Osteocyte (in vitro differentiated cells): Measurements from ENCODE around the gene MYL7. TPM values are rescaled to one million over a fixed set of nuclear protein-coding genes. Genes with fewer than 3 reads are reported as not detected.
A peak's percentile ranks its signal among the peaks of the same experiment; 100 is the strongest.

Source experiments
- DNase-seq: peaks from one replicate; pipeline ENCODE4 v3.0.0; 2021; ENCODE audit warnings: mixed read lengths; ENCODE audit not compliant: unreplicated experiment; ENCODE audit errors: extremely low spot score
- H3K27ac Mint-ChIP-seq: one replicate; pipeline ENCODE4 v1.8.0; 2021; ENCODE audit warnings: mild to moderate bottlenecking, mixed read lengths; ENCODE audit not compliant: unreplicated experiment
- H3K27me3 Mint-ChIP-seq: one replicate; pipeline ENCODE4 v1.8.0; 2021; ENCODE audit warnings: mixed read lengths; ENCODE audit not compliant: unreplicated experiment
- H3K36me3 Mint-ChIP-seq: one replicate; pipeline ENCODE4 v1.8.0; 2021; ENCODE audit warnings: mixed read lengths; ENCODE audit not compliant: unreplicated experiment
- H3K4me1 Mint-ChIP-seq: one replicate; pipeline ENCODE4 v1.8.0; 2021; ENCODE audit warnings: mixed read lengths; ENCODE audit not compliant: unreplicated experiment
- H3K4me3 Mint-ChIP-seq: one replicate; pipeline ENCODE4 v1.8.0; 2021; ENCODE audit warnings: mild to moderate bottlenecking, moderate library complexity, mixed read lengths; ENCODE audit not compliant: unreplicated experiment
- H3K9me3 Mint-ChIP-seq: one replicate; pipeline ENCODE4 v1.8.0; 2021; ENCODE audit warnings: mixed read lengths; ENCODE audit not compliant: unreplicated experiment
- total RNA-seq: library from RNA; stranded (reverse); gene quantifications from 2 replicates; pipeline ENCODE4 v1.2.1, GENCODE V29; 2021
- TF ChIP-seq, protein P1 (sequence below): fragments of 200-600 bp; sonication (generic); IDR thresholded peaks from 2 replicates; pipeline ENCODE4 v1.5.0; 2021; ENCODE audit warnings: antibody characterized with exemption, mild to moderate bottlenecking, moderate library complexity

The MYL7 gene
- total RNA-seq, 1 donor from 2014 or later, result not detected

GRCh38 chr7:44116789-44117666 is 24.1 kb downstream of the MYL7 start:
- Mint-ChIP-seq H3K27me3 (no peaks in the 10 kb centered on the region), H3K9me3 (no peaks in the 10 kb centered on the region), H3K36me3 (peaks cover 20% of the 10 kb centered on the region), H3K27ac (no peak overlapping the region), H3K4me1 (peaks cover 7% of the 10 kb centered on the region), H3K4me3 (no peak overlapping the region)
- TF ChIP-seq, protein P1, sequence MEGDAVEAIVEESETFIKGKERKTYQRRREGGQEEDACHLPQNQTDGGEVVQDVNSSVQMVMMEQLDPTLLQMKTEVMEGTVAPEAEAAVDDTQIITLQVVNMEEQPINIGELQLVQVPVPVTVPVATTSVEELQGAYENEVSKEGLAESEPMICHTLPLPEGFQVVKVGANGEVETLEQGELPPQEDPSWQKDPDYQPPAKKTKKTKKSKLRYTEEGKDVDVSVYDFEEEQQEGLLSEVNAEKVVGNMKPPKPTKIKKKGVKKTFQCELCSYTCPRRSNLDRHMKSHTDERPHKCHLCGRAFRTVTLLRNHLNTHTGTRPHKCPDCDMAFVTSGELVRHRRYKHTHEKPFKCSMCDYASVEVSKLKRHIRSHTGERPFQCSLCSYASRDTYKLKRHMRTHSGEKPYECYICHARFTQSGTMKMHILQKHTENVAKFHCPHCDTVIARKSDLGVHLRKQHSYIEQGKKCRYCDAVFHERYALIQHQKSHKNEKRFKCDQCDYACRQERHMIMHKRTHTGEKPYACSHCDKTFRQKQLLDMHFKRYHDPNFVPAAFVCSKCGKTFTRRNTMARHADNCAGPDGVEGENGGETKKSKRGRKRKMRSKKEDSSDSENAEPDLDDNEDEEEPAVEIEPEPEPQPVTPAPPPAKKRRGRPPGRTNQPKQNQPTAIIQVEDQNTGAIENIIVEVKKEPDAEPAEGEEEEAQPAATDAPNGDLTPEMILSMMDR, result no peak
- no peak for DNase-seq

- Mint-ChIP-seq H3K4me3 (no peak overlapping the region), H3K27ac (peak overlapping the region; percentile 34), H3K36me3 (peaks cover 22% of the 10 kb centered on the region), H3K27me3 (no peaks in the 10 kb centered on the region), H3K9me3 (no peaks in the 10 kb centered on the region), H3K4me1 (peaks cover 5% of the 10 kb centered on the region)
- TF ChIP-seq, protein P1, result no peak
- no peak for DNase-seq
These were observed 24.9 kb downstream of the MYL7 start for GRCh38 chr7:44116087-44116788.

- DNase-seq, result no peak
- H3K27ac Mint-ChIP-seq, result no peak overlapping the region
- TF ChIP-seq, protein P1, result no peak
- H3K4me3 Mint-ChIP-seq, result no peak overlapping the region
- H3K36me3 Mint-ChIP-seq, result peaks cover 17% of the 10 kb centered on the region
- no peaks in the 10 kb centered on the region for H3K27me3 Mint-ChIP-seq
- H3K9me3 Mint-ChIP-seq, result no peaks in the 10 kb centered on the region
- H3K4me1 Mint-ChIP-seq, result peaks cover 5% of the 10 kb centered on the region
These were observed 26.4 kb downstream of the MYL7 start for GRCh38 chr7:44114586-44115310.

DNA sequence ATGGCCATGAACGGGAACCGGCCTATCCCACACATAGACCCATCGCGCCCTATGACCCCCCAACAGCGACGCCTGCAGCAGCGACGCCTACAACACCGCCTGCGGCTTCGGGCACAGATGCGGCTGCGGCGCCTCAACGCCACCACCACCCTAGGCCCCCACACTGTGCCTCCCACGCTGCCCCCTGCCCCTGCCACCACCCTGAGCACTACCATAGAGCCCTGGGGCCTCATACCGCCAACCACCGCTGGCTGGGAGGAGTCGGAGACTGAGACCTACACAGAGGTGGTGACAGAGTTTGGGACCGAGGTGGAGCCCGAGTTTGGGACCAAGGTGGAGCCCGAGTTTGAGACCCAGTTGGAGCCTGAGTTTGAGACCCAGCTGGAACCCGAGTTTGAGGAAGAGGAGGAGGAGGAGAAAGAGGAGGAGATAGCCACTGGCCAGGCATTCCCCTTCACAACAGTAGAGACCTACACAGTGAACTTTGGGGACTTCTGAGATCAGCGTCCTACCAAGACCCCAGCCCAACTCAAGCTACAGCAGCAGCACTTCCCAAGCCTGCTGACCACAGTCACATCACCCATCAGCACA is 27.3 kb downstream of the MYL7 start:
- TF ChIP-seq, protein P1, result no peak
- Mint-ChIP-seq H3K9me3 (no peaks in the 10 kb centered on the region), H3K36me3 (peaks cover 18% of the 10 kb centered on the region), H3K4me3 (no peak overlapping the region), H3K27me3 (no peaks in the 10 kb centered on the region), H3K4me1 (peaks cover 7% of the 10 kb centered on the region), H3K27ac (no peak overlapping the region)
- no peak for DNase-seq
